PC-9 (cell line): ENCODE data around the gene PPP1R2.

Source experiments
- CTCF ChIP-seq: fragments of 200-600 bp; sonication (generic); conservative IDR thresholded peaks from 2 replicates; pipeline ENCODE4 v1.6.1; 2017; ENCODE audit warnings: mixed run types, antibody characterized with exemption, mild to moderate bottlenecking, moderate library complexity
- EZH2 ChIP-seq: fragments of 200-600 bp; sonication (generic); IDR thresholded peaks from 2 replicates; pipeline ENCODE4 v1.8.0; 2017; ENCODE audit warnings: antibody characterized with exemption, low read depth

- TF ChIP-seq EZH2 (no peak), CTCF (no peak)
These were observed 3.1 kb downstream of the PPP1R2 start for GRCh38 chr3:195540027-195540426.
